Subcutaneous adipose tissue (tissue), 4 donors: ENCODE results near the gene HOOK2. TPM values are rescaled to one million over a fixed set of nuclear protein-coding genes. Genes with fewer than 3 reads are reported as not detected.

Experiments used
- small RNA-seq: library from RNA; depleted of rRNA; stranded (forward); fragments of <200 nt; gene quantifications from one replicate; pipeline ENCODE3, GENCODE V24; 2016
- total RNA-seq, 4 donors: library from RNA; depleted of rRNA; stranded (reverse); fragments of >200 nt; gene quantifications; one replicate each; pipeline ENCODE4 v1.1.0, GENCODE V29; 2016
- TF ChIP-seq, protein P1 (sequence below): fragments of 450-650 bp; IDR thresholded peaks from one replicate; pipeline ENCODE4 v1.5.1; 2016; ENCODE audit warnings: low read depth, mild to moderate bottlenecking, control low read depth, antibody characterized with exemption, moderate library complexity

Gene HOOK2
- total RNA-seq, 4 donors from 2014 or later, result 17.1 to 290 (median 36.9) TPM

DNA sequence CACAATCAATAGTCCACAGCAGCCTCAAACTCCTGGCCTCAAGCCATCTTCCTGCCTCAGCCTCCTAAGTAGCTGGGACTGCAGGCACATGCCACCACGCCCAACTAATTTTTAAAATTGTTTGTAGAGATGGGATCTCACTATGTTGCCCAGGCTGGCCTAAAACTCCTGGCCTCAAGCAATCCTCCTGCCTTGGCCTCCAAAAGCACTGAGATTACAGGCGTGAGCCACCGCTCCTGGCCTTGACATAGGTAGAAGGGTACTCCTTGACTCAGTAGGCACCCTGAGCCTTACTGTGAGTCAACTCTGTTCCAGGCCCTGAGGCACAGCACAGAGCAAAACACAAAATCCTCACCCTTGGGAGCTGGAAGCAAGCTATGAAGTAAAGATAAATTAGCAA, 59.4 kb downstream of the HOOK2 start:
- TF ChIP-seq, protein P1, sequence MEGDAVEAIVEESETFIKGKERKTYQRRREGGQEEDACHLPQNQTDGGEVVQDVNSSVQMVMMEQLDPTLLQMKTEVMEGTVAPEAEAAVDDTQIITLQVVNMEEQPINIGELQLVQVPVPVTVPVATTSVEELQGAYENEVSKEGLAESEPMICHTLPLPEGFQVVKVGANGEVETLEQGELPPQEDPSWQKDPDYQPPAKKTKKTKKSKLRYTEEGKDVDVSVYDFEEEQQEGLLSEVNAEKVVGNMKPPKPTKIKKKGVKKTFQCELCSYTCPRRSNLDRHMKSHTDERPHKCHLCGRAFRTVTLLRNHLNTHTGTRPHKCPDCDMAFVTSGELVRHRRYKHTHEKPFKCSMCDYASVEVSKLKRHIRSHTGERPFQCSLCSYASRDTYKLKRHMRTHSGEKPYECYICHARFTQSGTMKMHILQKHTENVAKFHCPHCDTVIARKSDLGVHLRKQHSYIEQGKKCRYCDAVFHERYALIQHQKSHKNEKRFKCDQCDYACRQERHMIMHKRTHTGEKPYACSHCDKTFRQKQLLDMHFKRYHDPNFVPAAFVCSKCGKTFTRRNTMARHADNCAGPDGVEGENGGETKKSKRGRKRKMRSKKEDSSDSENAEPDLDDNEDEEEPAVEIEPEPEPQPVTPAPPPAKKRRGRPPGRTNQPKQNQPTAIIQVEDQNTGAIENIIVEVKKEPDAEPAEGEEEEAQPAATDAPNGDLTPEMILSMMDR, result no peak

DNA sequence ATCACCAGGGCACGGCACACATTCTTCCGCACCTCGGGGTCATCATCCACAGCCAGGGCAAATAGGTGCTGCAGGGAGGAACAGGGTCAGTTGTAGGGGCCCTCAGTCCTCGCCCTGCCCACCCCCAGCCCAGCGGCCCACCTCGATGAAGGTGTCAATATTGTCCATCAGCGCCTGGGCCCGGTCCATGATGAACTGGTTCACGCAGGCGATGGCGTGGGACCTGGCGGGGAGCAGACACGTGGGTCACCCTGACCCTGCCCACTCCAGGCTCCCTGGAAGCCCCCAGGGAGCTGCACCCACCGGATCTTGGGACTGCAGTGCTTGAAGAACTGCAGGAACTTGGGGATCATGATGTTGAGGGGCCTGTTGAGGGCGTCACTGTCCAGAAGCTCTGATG, 60.2 kb downstream of the HOOK2 start:
- TF ChIP-seq, protein P1, result no peak

Small RNAs within 50 kb of the gene (small RNA-seq; reads per million reads assigned to genes)
- not detected for gene MIR5684

Other genes with a start within 250 kb of the HOOK2 start
- 10 to 100 TPM; 10.7 to 15.0 (median 14.3) TPM for gene ZNF564, start 224.1 kb downstream of the HOOK2 start, total RNA-seq
- 1 to 10 TPM; 5.7 to 9.2 (median 7.8) TPM for gene ZNF490, start 164.7 kb downstream of the HOOK2 start, total RNA-seq
- gene ZNF791, start 164.6 kb downstream of the HOOK2 start, total RNA-seq, result 10 to 100 TPM; 21.2 to 26.0 (median 24.9) TPM
- gene MAN2B1, start 108.8 kb downstream of the HOOK2 start, total RNA-seq, result 100 to 1,000 TPM in 2 of 4 donors, 10 to 100 TPM in 2; 61.0 to 186 (median 88.5) TPM
- gene WDR83, start 108.7 kb downstream of the HOOK2 start, total RNA-seq, result 10 to 100 TPM in 1 of 4 donors, 1 to 10 TPM in 3; 5.7 to 11.6 (median 8.6) TPM
- gene DHPS, start 93.7 kb downstream of the HOOK2 start, total RNA-seq, result 10 to 100 TPM; 49.9 to 85.7 (median 75.7) TPM
- not detected for gene GNG14, start 87.6 kb downstream of the HOOK2 start, total RNA-seq
- 1 to 10 TPM; 2.6 to 3.7 (median 2.7) TPM for gene FBXW9, start 78.9 kb downstream of the HOOK2 start, total RNA-seq
- 10 to 100 TPM; 42.6 to 66.3 (median 61.3) TPM for gene TNPO2, start 51.6 kb downstream of the HOOK2 start, total RNA-seq
- gene TRIR, start 40.9 kb downstream of the HOOK2 start, total RNA-seq, result 100 to 1,000 TPM; 163 to 417 (median 304) TPM
- 10 to 100 TPM; 35.1 to 53.5 (median 43.4) TPM for gene GET3, start 38.1 kb downstream of the HOOK2 start, total RNA-seq
- not detected for gene BEST2, start 23.8 kb downstream of the HOOK2 start, total RNA-seq
- 100 to 1,000 TPM in 3 of 4 donors, 10 to 100 TPM in 1; 77.6 to 304 (median 155) TPM for gene JUNB, start 15.9 kb upstream of the HOOK2 start, total RNA-seq
- 100 to 1,000 TPM; 124 to 217 (median 135) TPM for gene PRDX2, start 26.2 kb upstream of the HOOK2 start, total RNA-seq
- 1 to 10 TPM in 1 of 4 donors, not detected in 3; 1.3 TPM for gene THSD8, start 26.5 kb upstream of the HOOK2 start, total RNA-seq
- gene RNASEH2A, start 31.0 kb upstream of the HOOK2 start, total RNA-seq, result 1 to 10 TPM; 3.6 to 7.5 (median 5.1) TPM
- not detected for gene RTBDN, start 59.0 kb upstream of the HOOK2 start, total RNA-seq
- under 1 TPM in 1 of 4 donors, not detected in 3; 0.17 TPM for gene MAST1, start 63.0 kb upstream of the HOOK2 start, total RNA-seq
- 10 to 100 TPM; 24.9 to 74.8 (median 48.2) TPM for gene DNASE2, start 105.9 kb upstream of the HOOK2 start, total RNA-seq
- gene KLF1, start 111.6 kb upstream of the HOOK2 start, total RNA-seq, result not detected
- 10 to 100 TPM; 34.9 to 98.5 (median 46.0) TPM for gene GCDH, start 115.6 kb upstream of the HOOK2 start, total RNA-seq
- gene SYCE2, start 143.7 kb upstream of the HOOK2 start, total RNA-seq, result not detected
- gene FARSA, start 158.2 kb upstream of the HOOK2 start, total RNA-seq, result 10 to 100 TPM; 20.1 to 28.6 (median 22.9) TPM
- 100 to 1,000 TPM; 222 to 414 (median 307) TPM for gene CALR, start 163.1 kb upstream of the HOOK2 start, total RNA-seq
- gene RAD23A, start 170.3 kb upstream of the HOOK2 start, total RNA-seq, result 100 to 1,000 TPM in 1 of 4 donors, 10 to 100 TPM in 3; 52.2 to 123 (median 84.5) TPM
- 10 to 100 TPM; 25.3 to 48.8 (median 31.7) TPM for gene GADD45GIP1, start 181.7 kb upstream of the HOOK2 start, total RNA-seq
- not detected for gene DAND5, start 194.0 kb upstream of the HOOK2 start, total RNA-seq
- gene NFIX, start 219.9 kb upstream of the HOOK2 start, total RNA-seq, result 100 to 1,000 TPM in 1 of 4 donors, 10 to 100 TPM in 3; 32.8 to 102 (median 47.0) TPM